Central memory CD8-positive, alpha-beta T cell (primary cell): ENCODE results near the gene KRT222.

ENCODE experiments used
- ATAC-seq: fragments of 150-1000 bp; cut with Tn5 transposase; replicated peaks from 2 replicates; pipeline ENCODE4 v1.10.0; 2022; ENCODE audit warnings: mild to moderate bottlenecking, moderate FRiP score, moderate number of reproducible peaks; ENCODE audit not compliant: poor library complexity, severe bottlenecking; ENCODE audit errors: extremely low read depth
- DNase-seq, 2 donors: peaks; one replicate each; pipeline ENCODE4 v3.0.0; 2021; ENCODE audit warnings: low spot score in 2 of 2
- H3K27ac Mint-ChIP-seq: one replicate; pipeline ENCODE4 v1.8.0; 2022; ENCODE audit warnings: low read depth, mild to moderate bottlenecking, moderate library complexity, mixed read lengths
- H3K27me3 Mint-ChIP-seq: one replicate; pipeline ENCODE4 v1.8.0; 2022; ENCODE audit warnings: mixed read lengths
- H3K36me3 Mint-ChIP-seq: one replicate; pipeline ENCODE4 v1.8.0; 2022; ENCODE audit warnings: mild to moderate bottlenecking, moderate library complexity, mixed read lengths; ENCODE audit not compliant: insufficient read depth
- H3K4me1 Mint-ChIP-seq: one replicate; pipeline ENCODE4 v1.8.0; 2022; ENCODE audit warnings: mixed read lengths
- H3K4me3 Mint-ChIP-seq: one replicate; pipeline ENCODE4 v1.8.0; 2022; ENCODE audit warnings: mild to moderate bottlenecking, moderate library complexity, mixed read lengths
- H3K9me3 Mint-ChIP-seq: one replicate; pipeline ENCODE4 v1.8.0; 2022; ENCODE audit warnings: mixed read lengths

Gene KRT222

DNA sequence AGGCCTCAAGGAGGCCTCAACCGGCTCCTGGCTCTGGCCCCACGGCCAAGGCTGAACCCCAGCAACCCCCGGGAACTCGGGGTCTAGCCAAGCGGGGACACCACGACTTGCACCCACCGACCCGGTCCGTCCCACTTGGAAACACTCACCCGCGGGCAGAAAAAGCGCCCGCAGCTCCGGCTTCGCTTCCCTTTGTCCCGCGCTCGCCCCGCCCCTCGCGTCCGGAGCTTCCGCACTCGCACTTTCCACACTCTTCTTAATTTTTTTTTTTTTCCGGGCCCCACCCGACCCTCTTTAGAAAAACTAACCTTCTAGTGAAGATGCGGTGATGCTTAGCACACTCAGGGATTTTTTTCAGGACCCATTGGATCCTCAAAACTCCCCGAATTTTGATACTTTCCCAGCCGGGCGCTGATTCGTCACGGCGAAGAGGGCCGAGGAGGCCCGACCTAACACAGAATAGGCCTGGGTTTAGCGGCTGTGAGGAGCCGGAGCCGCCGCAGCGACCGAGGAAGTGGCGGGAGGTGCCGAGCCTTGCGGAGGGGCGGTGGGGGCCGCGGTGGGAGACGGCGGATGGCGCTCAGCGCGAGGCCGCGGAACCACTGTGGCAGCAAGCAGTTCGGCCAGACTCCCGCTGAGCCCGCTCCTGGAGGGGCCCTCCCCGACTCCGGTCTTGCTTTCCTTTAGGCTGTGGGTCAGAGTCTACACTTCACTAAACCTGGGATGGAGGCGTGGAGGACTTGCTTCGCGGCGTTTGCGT is 17.2 kb downstream of the KRT222 start, which contains the start of gene SMARCE1:
Gene SMARCE1 (minus strand): TSS at position 195 of the 760 bp plus-strand sequence. CDS start 2,016 bp downstream, outside the sequence.
- H3K9me3 Mint-ChIP-seq, result no peaks in the 10 kb centered on the region

DNA sequence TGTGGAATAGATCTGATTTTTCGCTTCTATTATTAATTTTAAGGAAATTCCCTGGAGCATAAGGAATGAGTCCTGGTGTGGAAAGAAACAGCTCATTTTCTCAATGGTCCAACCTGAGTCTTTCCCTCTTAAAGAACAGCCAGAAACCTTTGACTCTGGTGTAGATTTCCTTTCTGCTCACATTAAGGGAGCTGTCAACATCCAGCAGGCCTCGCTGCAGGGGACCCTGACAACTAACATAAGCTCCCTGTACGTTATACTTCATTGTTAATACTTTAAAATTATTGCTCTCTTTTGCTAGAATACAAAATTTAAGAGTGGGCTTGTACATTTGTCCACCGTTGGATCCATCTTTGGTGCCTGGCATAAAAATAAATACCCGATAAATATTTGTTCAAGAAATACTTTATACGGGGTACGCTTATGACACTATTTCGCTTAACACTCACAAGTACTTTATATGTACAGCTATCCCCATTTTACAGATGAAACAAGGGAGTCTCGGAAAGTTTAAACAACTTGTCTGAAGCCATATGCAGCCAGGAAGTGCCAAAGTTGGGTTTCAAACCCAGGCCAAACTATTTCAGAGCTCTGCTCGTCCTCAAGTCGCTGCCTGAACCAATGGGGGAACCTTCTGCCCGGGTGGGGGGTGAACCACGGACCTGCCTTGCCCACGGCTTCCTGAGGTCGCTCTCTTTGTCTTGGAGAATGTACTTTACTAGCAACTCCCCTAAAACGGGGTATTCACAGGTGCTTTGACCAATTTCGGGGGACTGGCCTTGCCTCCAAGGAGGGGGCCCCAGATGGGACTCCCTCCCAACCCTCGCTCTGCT is 18.0 kb downstream of the KRT222 start:
- peak overlapping the region; percentile 100 for H3K27ac Mint-ChIP-seq
- peaks cover 45% of the 10 kb centered on the region for H3K4me1 Mint-ChIP-seq
- no peaks in the 10 kb centered on the region for H3K9me3 Mint-ChIP-seq
- peaks cover 46% of the 10 kb centered on the region for H3K36me3 Mint-ChIP-seq
- ATAC-seq, result peak; percentile 60
- peak in 1 of 2 donors; percentile 53 for DNase-seq
- H3K27me3 Mint-ChIP-seq, result no peaks in the 10 kb centered on the region
- H3K4me3 Mint-ChIP-seq, result peak overlapping the region; percentile 97

More for the DNA sequence above, 17.2 kb downstream of the KRT222 start, which contains the start of gene SMARCE1:
- Mint-ChIP-seq H3K4me1 (peaks cover 39% of the 10 kb centered on the region), H3K27ac (peak within 1 kb of the TSS; percentile 100), H3K36me3 (peaks cover 38% of the 10 kb centered on the region), H3K27me3 (no peaks in the 10 kb centered on the region), H3K4me3 (peak within 1 kb of the TSS; percentile 97)
- ATAC-seq (peak; percentile 72), DNase-seq (peak; percentile 70 to 71)

DNA sequence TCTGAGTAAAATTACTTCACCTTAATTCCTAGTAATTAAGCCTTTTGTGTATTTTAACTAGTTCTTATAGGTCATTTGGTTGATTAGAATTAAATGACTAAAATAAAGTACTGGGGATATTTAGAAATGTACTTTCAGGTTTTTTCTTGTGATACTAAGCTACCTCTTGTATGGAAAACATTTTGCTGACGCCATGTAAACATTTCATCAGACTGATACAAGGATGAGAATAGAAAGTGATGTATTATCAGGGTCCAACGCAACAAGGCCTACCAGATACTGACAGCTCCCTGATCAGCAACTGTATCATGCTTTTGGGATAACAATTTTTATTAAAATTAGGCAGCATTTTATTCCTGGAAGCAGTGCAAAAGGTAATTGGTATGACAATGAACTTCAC is 19.0 kb downstream of the KRT222 start:
- peak overlapping the region; percentile 85 for H3K27ac Mint-ChIP-seq
- ATAC-seq, result no peak
- peak overlapping the region; percentile 34 for H3K4me3 Mint-ChIP-seq
- H3K27me3 Mint-ChIP-seq, result no peaks in the 10 kb centered on the region
- no peaks in the 10 kb centered on the region for H3K9me3 Mint-ChIP-seq
- no peak for DNase-seq
- H3K36me3 Mint-ChIP-seq, result peaks cover 53% of the 10 kb centered on the region
- peaks cover 49% of the 10 kb centered on the region for H3K4me1 Mint-ChIP-seq

DNA sequence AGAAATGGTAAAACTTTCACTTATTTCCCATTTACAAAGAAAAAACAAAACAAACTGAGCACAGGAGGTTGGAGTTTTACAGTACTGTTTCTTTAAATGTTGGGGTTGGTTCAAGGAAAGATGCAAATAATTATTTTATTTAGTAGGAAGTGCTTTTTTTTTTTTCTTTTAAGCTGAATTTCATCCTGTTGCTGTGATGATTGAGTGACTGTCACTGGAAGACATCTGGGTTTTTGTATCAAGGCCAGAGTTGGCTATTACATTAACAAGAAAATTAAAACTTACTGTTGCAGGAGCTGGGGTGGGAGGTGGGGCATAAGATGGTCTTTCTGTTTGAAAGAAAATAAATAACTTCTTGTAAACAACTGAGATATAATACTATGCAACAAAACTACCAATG is 19.7 kb downstream of the KRT222 start:
- Mint-ChIP-seq H3K4me3 (peak overlapping the region; percentile 49), H3K27ac (peak overlapping the region; percentile 85), H3K27me3 (no peaks in the 10 kb centered on the region), H3K36me3 (peaks cover 59% of the 10 kb centered on the region), H3K4me1 (peaks cover 56% of the 10 kb centered on the region), H3K9me3 (no peaks in the 10 kb centered on the region)
- DNase-seq, result no peak
- ATAC-seq, result no peak

DNA sequence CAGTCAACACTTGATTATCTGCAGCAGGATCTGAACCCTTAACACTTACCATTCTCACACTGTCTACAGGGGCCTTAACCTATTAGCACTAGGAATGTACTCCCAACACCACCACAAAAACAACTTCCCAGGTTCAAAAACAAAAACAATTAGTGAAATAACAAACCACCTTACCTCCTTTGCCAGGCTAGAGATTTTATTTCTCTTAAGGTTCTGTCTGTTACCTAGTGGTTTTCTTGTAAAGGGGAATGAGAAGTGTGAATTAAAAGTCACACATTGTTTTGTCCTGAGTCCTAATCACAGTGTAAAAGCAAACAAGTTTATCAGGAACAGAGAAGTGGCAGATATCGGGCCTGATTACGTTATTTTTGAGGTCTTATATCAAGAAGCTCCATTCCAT is 27.0 kb downstream of the KRT222 start:
- H3K4me3 Mint-ChIP-seq, result peak overlapping the region; percentile 40
- H3K9me3 Mint-ChIP-seq, result no peaks in the 10 kb centered on the region
- peak overlapping the region; percentile 84 for H3K27ac Mint-ChIP-seq
- no peak for DNase-seq
- peaks cover 50% of the 10 kb centered on the region for H3K4me1 Mint-ChIP-seq
- ATAC-seq, result no peak
- no peaks in the 10 kb centered on the region for H3K27me3 Mint-ChIP-seq
- peaks cover 74% of the 10 kb centered on the region for H3K36me3 Mint-ChIP-seq

DNA sequence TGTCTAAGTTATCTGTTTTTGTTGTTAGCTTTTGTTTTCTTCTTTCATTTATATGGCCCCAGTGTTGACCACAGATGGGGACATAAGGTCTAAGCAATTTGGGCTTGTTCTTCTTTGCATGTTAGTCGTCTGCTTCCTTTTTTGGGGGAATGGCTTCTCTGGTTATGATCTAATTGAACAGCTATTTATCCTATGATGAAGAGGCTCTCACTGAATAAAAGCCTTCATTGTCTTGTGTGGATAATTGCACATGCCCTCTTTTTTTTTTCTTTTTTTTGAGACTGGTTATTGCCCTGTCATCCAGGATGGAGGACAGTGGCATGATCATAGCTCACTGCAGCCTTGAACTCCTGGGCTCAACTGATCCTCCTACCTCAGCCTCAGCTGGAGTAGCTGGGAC is 31.1 kb downstream of the KRT222 start:
- DNase-seq (no peak), ATAC-seq (no peak)
- Mint-ChIP-seq H3K9me3 (no peaks in the 10 kb centered on the region), H3K36me3 (peaks cover 72% of the 10 kb centered on the region), H3K27ac (no peak overlapping the region), H3K27me3 (no peaks in the 10 kb centered on the region), H3K4me1 (peaks cover 22% of the 10 kb centered on the region), H3K4me3 (no peak overlapping the region)

DNA sequence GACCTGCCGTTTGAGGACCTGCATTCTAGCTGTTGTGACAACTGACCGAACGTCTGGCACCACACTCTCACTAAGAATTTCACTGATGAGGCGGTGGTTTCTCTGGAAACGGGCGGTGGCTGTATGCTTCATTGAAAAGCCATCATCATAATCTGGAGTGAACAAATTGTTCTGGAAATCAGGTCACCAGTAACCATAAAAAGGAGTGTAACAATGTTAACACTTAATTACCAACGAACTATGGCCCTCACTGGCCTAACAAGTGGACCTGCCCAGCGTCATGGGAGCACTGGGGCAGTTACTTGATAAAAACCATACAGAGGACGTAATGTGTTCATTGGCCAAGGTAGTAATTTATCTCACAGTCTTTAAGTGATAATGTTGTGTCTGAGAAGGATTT is 32.8 kb downstream of the KRT222 start:
- peaks cover 69% of the 10 kb centered on the region for H3K36me3 Mint-ChIP-seq
- ATAC-seq (no peak), DNase-seq (no peak)
- no peaks in the 10 kb centered on the region for H3K9me3 Mint-ChIP-seq
- peaks cover 8% of the 10 kb centered on the region for H3K4me1 Mint-ChIP-seq
- no peak overlapping the region for H3K27ac Mint-ChIP-seq
- H3K4me3 Mint-ChIP-seq, result no peak overlapping the region
- no peaks in the 10 kb centered on the region for H3K27me3 Mint-ChIP-seq

DNA sequence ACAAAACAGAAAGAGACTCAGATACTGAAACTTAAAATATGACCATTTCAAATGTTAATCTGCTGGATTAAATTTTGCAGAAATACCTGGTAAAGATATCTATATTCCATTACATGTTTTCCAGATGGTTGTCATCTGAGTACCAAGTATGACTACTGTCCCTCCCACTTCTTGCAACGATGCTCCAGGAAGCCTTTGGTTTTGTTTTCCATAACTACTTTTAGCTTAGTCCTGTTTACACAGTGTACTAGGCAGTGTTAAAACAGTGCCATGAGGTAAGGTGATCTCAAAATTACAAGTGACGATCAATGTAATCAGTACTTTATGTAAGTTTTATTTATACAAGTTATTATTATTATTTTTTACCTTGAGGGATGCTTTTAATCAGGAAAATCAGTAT is 35.1 kb downstream of the KRT222 start:
- DNase-seq, result no peak
- ATAC-seq, result no peak
- peaks cover 5% of the 10 kb centered on the region for H3K4me1 Mint-ChIP-seq
- H3K27me3 Mint-ChIP-seq, result no peaks in the 10 kb centered on the region
- no peak overlapping the region for H3K27ac Mint-ChIP-seq
- H3K4me3 Mint-ChIP-seq, result no peak overlapping the region
- H3K36me3 Mint-ChIP-seq, result peaks cover 55% of the 10 kb centered on the region
- H3K9me3 Mint-ChIP-seq, result no peaks in the 10 kb centered on the region

DNA sequence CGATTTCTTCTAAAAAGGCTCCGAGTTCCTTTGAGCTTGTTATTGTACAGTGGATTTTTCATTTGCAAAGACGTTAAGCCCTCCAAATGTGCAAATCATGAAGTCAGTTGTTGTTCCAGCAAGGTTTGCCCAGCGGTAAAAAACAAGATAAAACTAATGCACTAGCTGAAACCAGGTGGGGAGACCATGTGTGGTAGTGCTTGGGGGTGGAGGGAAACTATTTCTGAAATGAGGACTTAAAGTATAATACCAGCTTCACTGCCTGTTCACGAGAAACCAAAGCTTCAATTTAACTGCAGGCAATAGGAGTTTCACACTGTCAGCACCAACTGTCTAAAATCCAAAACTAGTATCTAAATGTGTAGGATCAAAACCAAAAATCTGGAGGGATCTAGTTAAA is 39.7 kb downstream of the KRT222 start:
- DNase-seq (no peak), ATAC-seq (no peak)
- H3K4me1 Mint-ChIP-seq, result peaks cover 16% of the 10 kb centered on the region
- no peaks in the 10 kb centered on the region for H3K9me3 Mint-ChIP-seq
- H3K27ac Mint-ChIP-seq, result no peak overlapping the region
- no peak overlapping the region for H3K4me3 Mint-ChIP-seq
- no peaks in the 10 kb centered on the region for H3K27me3 Mint-ChIP-seq
- peaks cover 21% of the 10 kb centered on the region for H3K36me3 Mint-ChIP-seq

DNA sequence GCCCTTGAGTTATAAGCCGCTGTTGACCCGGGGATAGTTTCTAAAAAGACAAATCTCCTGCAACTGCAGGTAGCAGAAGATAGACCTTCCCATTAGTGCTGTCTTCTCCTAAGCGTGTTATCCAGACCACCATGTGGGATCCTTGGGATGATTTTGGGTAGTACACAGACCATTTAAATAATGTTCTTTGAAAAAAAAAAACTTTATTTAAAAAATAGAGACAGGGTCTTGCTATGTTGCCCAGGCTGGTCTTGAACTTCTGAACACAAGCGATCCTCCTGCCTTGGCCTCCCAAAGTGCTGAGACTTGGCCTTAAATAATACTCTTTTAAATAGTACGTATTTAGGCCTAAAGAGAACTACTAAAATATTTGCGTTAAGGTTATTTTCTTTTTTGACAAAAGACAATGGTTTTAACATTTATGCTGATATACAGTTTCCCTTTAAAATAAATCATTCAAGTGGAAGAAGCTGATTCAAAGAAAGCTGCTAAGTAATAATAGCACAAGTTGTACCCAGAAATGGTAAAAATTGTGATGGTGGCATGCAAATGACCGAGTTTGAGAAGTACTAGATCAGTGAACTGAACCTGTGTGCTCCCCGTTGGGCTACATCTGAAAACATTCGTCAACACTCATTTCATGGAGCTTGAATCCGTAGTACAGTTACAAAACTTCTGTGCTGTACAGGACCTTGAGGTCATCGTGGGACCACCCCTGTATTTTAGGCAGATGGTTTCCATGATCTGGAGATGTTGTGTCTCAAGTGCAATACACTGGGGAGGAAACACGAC is 41.4 kb downstream of the KRT222 start:
- ATAC-seq (no peak), DNase-seq (no peak)
- no peak overlapping the region for H3K4me3 Mint-ChIP-seq
- H3K27me3 Mint-ChIP-seq, result no peaks in the 10 kb centered on the region
- H3K27ac Mint-ChIP-seq, result no peak overlapping the region
- H3K9me3 Mint-ChIP-seq, result no peaks in the 10 kb centered on the region
- peaks cover 23% of the 10 kb centered on the region for H3K4me1 Mint-ChIP-seq
- H3K36me3 Mint-ChIP-seq, result peaks cover 16% of the 10 kb centered on the region

DNA sequence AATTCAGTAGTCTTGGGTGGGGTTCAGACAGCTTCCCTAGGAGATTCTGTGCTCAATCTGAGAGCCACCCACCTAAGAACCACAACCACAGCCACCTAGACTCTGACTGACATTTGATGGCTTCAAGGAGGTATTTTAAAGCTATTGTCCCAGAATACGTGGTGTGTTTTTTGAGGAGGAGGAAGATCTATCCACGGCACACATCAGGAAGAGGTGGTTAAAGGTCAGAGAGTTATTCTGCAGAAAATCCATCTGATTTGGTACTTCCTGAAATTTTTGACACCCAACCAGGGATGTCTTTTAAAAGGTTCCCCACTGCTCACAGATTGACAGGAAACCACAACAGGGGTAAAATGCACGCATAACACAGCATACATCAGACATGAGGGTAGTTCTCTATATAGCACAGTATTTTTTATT is 42.5 kb downstream of the KRT222 start:
- H3K27me3 Mint-ChIP-seq, result no peaks in the 10 kb centered on the region
- no peak for DNase-seq
- H3K36me3 Mint-ChIP-seq, result peaks cover 9% of the 10 kb centered on the region
- peak overlapping the region; percentile 61 for H3K4me3 Mint-ChIP-seq
- peak overlapping the region; percentile 77 for H3K27ac Mint-ChIP-seq
- ATAC-seq, result peak; percentile 84
- H3K9me3 Mint-ChIP-seq, result no peaks in the 10 kb centered on the region
- H3K4me1 Mint-ChIP-seq, result peaks cover 23% of the 10 kb centered on the region

DNA sequence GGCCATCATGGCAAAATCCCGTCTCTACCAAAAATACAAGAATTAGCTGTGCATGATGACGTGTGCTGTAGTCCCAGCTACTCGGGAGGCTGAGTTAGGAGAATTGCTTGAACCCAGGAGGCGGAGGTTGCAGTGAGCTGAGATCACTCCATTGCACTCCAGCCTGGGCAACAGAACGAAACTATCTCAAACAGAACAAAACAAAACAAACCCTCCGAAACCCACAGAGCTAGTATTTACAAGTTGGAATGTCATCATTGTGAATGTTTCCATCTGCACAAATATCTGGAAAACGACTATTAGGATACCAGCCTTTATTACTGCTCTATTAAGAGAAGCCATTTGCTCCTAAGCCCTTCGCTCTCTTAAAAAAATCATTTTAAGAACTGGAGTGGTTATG is 43.4 kb downstream of the KRT222 start:
- no peaks in the 10 kb centered on the region for H3K9me3 Mint-ChIP-seq
- H3K4me1 Mint-ChIP-seq, result peaks cover 28% of the 10 kb centered on the region
- no peak for DNase-seq
- no peak overlapping the region for H3K4me3 Mint-ChIP-seq
- no peak overlapping the region for H3K27ac Mint-ChIP-seq
- no peak for ATAC-seq
- H3K27me3 Mint-ChIP-seq, result no peaks in the 10 kb centered on the region
- H3K36me3 Mint-ChIP-seq, result peaks cover 8% of the 10 kb centered on the region
